PC-3 (cell line): ENCODE data around the gene IL1RN.

Experiments used
- EZH2 ChIP-seq: fragments of 300-600 bp; sonication (generic); IDR thresholded peaks from one replicate; pipeline ENCODE4 v1.6.1; 2017; ENCODE audit warnings: antibody characterized with exemption, mild to moderate bottlenecking, low read length; ENCODE audit not compliant: unreplicated experiment
- EZH2phosphoT487 ChIP-seq: fragments of 300-600 bp; sonication (generic); IDR thresholded peaks from 2 replicates; pipeline ENCODE4 v1.6.1; 2018; ENCODE audit warnings: mild to moderate bottlenecking, antibody characterized with exemption, low read length, borderline replicate concordance
- TF ChIP-seq, protein P1 (sequence below): fragments of 300-600 bp; sonication (generic); conservative IDR thresholded peaks from 2 replicates; pipeline ENCODE4 v1.5.1; 2017; ENCODE audit warnings: antibody characterized with exemption, low read depth, mild to moderate bottlenecking, low read length

DNA sequence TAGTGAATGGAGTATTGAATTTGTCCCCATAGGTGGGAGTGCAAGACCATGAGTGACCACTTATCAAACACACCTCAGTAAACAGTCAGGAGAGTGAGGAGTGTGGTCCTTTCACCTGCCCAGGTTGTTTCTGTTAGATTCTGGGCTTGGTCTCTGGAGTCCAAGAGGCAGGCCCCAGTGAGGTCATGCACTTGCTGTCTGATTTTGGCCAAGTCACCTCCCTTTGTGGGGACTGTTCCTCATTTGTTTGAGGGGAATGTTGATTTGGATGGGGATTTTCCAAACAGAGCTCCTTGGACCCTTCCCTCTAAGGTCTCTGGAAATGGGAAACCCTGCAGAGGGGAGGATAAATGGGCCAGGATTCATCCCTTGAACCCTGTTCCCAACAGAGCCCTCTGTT lies 7.3 kb downstream of the IL1RN start:
- TF ChIP-seq EZH2: no peak
- TF ChIP-seq, protein P1, sequence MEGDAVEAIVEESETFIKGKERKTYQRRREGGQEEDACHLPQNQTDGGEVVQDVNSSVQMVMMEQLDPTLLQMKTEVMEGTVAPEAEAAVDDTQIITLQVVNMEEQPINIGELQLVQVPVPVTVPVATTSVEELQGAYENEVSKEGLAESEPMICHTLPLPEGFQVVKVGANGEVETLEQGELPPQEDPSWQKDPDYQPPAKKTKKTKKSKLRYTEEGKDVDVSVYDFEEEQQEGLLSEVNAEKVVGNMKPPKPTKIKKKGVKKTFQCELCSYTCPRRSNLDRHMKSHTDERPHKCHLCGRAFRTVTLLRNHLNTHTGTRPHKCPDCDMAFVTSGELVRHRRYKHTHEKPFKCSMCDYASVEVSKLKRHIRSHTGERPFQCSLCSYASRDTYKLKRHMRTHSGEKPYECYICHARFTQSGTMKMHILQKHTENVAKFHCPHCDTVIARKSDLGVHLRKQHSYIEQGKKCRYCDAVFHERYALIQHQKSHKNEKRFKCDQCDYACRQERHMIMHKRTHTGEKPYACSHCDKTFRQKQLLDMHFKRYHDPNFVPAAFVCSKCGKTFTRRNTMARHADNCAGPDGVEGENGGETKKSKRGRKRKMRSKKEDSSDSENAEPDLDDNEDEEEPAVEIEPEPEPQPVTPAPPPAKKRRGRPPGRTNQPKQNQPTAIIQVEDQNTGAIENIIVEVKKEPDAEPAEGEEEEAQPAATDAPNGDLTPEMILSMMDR: no peak
- no peak for TF ChIP-seq EZH2phosphoT487
